SK-N-MC (cell line): ENCODE data around the gene AP4E1.
"Not testable (repeated sequence)": the region's sequence is repeated elsewhere in the genome, so short reads cannot be mapped to it uniquely, and the experiment has no call there.

ENCODE experiments used
- EZH2 ChIP-seq: fragments of 200-600 bp; sonication (generic); IDR thresholded peaks from one replicate; pipeline ENCODE4 v1.6.1; 2017; ENCODE audit warnings: antibody characterized with exemption
- FOXP2 ChIP-seq: optimal IDR thresholded peaks from 2 replicates; pipeline ENCODE3; 2011; ENCODE audit warnings: mild to moderate bottlenecking, moderate library complexity; ENCODE audit not compliant: insufficient read depth; ENCODE audit errors: extremely low read length, control extremely low read depth
- POLR2AphosphoS5 ChIP-seq: IDR thresholded peaks from 2 replicates; pipeline ENCODE4 v1.6.1; 2012; ENCODE audit warnings: mild to moderate bottlenecking, low read depth, low read length, borderline replicate concordance

DNA sequence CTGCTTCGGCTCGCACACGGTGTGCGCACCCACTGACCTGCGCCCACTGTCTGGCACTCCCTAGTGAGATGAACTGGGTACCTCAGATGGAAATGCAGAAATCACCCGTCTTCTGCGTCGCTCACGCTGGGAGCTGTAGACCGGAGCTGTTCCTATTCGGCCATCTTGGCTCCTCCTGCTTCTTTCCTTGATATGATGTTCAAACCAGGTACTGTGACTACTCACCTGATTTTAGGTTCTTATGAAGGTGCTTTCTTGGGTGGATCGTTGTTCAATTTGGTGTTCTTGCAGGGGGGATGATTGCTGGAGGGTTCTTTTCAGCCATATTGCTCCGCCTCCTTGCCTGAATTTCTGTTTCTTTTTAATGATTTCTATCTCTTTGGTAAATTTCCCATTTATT lies 129.0 kb downstream of the AP4E1 start:
- not testable (repeated sequence) for TF ChIP-seq POLR2AphosphoS5, EZH2, FOXP2
